Measurements from ENCODE around the gene ACADS.
"Not testable (repeated sequence)": the region's sequence is repeated elsewhere in the genome, so short reads cannot be mapped to it uniquely, and the experiment has no call there.

ACADS gene

GRCh38 chr12:120726961-120727360 lies 1.3 kb downstream of the ACADS start:
- DNase-seq (ENCODE audit: low spot score), result no peak

- not testable (repeated sequence) for DNase-seq (ENCODE audit: low spot score)
These were observed 6.6 kb downstream of the ACADS start for GRCh38 chr12:120732198-120732597.

GRCh38 chr12:120733574-120733973 lies 7.9 kb downstream of the ACADS start:
- no peak for DNase-seq (ENCODE audit: low spot score)

- no peak for DNase-seq (ENCODE audit: low spot score)
These were observed 8.6 kb downstream of the ACADS start for GRCh38 chr12:120734210-120734609.

- no peak for DNase-seq (ENCODE audit: low spot score)
These were observed 9.6 kb downstream of the ACADS start for GRCh38 chr12:120735181-120735580.

GRCh38 chr12:120736404-120737331 lies 11.0 kb downstream of the ACADS start:
- no peak for DNase-seq (ENCODE audit: low spot score)

GRCh38 chr12:120737557-120738251 lies 12.1 kb downstream of the ACADS start:
- no peak for DNase-seq (ENCODE audit: low spot score)

- no peak for DNase-seq (ENCODE audit: low spot score)
These were observed 12.8 kb downstream of the ACADS start for GRCh38 chr12:120738252-120739030.

- DNase-seq (ENCODE audit: low spot score), result no peak
These were observed 13.6 kb downstream of the ACADS start for GRCh38 chr12:120739031-120739762.

- no peak for DNase-seq (ENCODE audit: low spot score)
These were observed 14.4 kb downstream of the ACADS start for GRCh38 chr12:120739821-120740613.

GRCh38 chr12:120740871-120741270 lies 15.2 kb downstream of the ACADS start:
- DNase-seq (ENCODE audit: low spot score), result no peak

GRCh38 chr12:120741476-120742421 lies 16.1 kb downstream of the ACADS start:
- no peak for DNase-seq (ENCODE audit: low spot score)

- no peak for DNase-seq (ENCODE audit: low spot score)
These were observed 19.4 kb downstream of the ACADS start for GRCh38 chr12:120744922-120745493.

GRCh38 chr12:120748242-120748641 lies 22.6 kb downstream of the ACADS start:
- no peak for DNase-seq (ENCODE audit: low spot score)

- no peak for DNase-seq (ENCODE audit: low spot score)
These were observed 23.6 kb downstream of the ACADS start for GRCh38 chr12:120749256-120749655.

- no peak for DNase-seq (ENCODE audit: low spot score)
These were observed 25.2 kb downstream of the ACADS start for GRCh38 chr12:120750806-120751205.

GRCh38 chr12:120751389-120751788 lies 25.8 kb downstream of the ACADS start:
- DNase-seq (ENCODE audit: low spot score), result no peak

- no peak for DNase-seq (ENCODE audit: low spot score)
These were observed 29.2 kb downstream of the ACADS start for GRCh38 chr12:120754792-120755191.

- no peak for DNase-seq (ENCODE audit: low spot score)
These were observed 29.6 kb downstream of the ACADS start for GRCh38 chr12:120755269-120755668.

All from hepatic stellate cell (primary cell).